ENCODE data around the gene RNH1.

The RNH1 gene

DNA sequence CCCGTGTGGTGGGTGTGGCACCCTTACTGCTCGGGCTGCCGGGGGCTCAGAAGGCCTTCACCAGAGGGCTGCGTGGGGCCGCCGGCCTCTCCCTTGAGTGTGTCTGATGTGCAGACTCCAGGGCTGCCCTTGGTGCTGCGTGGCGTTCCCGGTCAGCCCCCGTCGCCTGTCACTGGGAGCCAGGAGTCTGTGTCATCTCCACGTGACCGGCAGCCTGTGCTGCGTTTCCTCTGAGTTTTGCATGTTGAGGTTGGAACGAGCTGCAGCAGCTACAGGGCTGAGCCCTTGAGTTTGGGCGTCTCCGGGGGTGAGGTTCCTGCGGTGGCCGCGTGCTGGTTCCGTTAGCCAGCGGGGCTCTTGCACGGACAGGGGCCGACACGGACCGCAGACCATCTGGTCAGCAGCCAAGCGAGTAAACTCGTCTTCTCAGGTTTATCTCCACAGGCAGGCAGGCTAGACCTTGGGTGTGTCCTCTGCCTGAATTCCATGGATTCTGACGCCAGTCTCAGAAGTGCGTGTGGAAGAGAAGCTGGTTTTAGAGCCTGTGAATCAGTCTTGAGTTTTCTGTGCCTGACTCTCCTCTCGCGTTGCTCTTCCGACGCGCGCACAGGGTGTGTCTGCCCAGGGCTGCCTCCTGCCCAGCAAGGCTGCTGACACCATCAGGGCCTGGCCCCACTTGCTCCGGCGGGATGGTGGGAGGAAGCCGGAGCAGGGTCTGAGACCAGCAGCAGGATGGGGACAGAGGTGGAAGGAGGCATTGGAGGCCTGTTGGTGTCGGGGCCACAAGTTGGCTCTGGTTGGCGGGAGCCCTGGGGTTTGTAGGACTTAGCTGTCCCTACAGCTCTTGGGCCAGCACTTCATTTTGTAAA is 46.5 kb downstream of the RNH1 start:
- Mint-ChIP-seq H3K27me3 (no peaks in the 10 kb centered on the region), H3K9me3 (no peaks in the 10 kb centered on the region), H3K27ac (peak overlapping the region; percentile 80), H3K4me1 (peaks cover 21% of the 10 kb centered on the region), H3K4me3 (peak overlapping the region; percentile 68), H3K36me3 (peaks cover 2% of the 10 kb centered on the region)
- ATAC-seq (ENCODE audit: low read depth) (peak; percentile 77), DNase-seq (ENCODE audit: low spot score in 2 of 2) (no peak)

DNA sequence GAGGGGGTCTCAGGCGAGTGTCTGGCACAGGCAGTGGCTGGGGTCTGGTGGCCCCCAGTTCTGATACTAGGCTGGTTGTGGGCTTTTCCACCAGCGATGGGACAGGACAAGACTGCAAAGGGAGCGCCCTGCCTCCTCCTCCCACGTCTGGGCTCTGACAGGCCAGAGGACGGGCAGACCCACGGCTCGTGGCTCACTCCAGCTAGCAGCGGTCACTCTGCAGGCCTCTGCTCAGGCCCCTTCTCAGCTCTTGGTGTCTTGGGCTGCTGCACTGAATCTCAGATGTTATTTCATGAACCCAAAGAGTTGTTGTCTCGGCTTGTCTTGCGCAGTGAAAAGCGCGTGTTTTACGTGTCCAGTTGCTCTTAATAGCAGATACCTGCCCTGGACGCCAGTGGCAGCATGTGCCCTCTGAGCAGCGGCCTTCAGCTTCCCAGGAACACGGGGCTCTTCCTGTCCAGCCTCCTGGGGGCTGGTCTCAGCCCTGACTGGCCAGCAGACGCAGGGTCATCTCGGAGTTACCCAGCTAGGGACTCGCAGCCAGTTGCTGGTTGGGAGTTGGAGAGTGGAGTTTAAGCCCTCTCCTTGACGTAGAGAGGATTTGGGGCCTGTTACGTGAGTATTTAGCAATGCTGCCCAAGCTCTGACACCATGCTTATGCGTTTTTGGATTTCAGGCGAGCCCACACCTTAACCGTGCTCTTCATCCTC is 47.4 kb downstream of the RNH1 start:
- DNase-seq (ENCODE audit: low spot score in 2 of 2) = no peak
- no peak for ATAC-seq (ENCODE audit: low read depth)
- peaks cover 2% of the 10 kb centered on the region for H3K36me3 Mint-ChIP-seq
- H3K4me1 Mint-ChIP-seq = peaks cover 24% of the 10 kb centered on the region
- peak overlapping the region; percentile 68 for H3K4me3 Mint-ChIP-seq
- no peaks in the 10 kb centered on the region for H3K27me3 Mint-ChIP-seq
- peak overlapping the region; percentile 80 for H3K27ac Mint-ChIP-seq
- no peaks in the 10 kb centered on the region for H3K9me3 Mint-ChIP-seq

DNA sequence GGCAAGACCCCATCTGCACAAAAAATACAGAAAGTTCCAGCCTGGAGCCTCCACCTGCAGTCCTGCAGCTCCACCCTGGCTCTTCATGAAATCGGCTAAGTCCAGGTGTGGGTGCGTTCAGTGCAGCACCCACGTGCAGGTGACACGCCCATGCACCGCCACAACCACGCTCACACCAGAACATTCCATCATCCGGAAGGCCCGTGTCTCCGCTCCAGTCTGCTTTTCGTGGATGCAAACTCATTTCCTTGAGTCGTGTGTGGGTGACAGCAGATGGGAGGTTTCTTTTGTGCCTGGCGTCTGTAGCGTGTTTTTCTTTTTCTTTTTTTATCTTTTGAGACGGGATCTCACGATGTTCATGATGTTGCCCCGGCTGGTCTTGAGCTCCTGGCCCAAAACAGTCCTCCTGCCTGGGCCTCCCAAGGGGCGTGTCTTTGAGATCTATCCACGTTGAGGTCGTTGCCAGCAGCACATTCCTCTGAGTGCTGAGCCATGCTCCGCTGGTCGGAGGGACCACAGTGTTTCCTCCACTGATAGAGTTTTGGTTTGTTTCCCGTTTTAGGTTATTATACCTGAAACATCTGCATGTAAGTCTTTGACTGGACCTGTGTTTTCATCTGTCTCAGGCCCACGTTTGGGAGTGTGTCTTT is 49.8 kb downstream of the RNH1 start:
- DNase-seq (ENCODE audit: low spot score in 2 of 2) (no peak), ATAC-seq (ENCODE audit: low read depth) (peak; percentile 54)
- H3K4me1 Mint-ChIP-seq = peaks cover 28% of the 10 kb centered on the region
- peak overlapping the region; percentile 69 for H3K4me3 Mint-ChIP-seq
- H3K27me3 Mint-ChIP-seq = no peaks in the 10 kb centered on the region
- H3K36me3 Mint-ChIP-seq = peaks cover 5% of the 10 kb centered on the region
- H3K27ac Mint-ChIP-seq = peak overlapping the region; percentile 73
- H3K9me3 Mint-ChIP-seq = no peaks in the 10 kb centered on the region

DNA sequence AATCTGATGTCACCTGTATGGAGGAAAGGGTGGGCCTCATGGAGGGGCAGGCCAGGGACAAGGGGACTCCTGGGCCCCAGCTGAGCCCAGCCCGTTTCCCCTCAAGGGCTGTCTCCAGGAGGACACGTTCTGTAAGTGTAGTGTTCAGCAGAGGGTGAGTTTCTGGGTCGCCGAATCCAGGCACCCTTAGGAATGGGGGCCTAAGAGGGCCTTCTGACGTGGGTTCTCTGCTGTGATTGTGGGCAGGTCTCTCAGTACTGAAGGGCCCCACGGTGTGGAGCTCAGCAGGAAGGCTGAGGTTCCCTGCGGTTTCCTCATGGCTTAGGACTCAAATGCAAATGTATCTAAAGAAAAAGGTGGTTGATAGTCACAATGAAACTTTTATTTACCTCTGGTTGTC is 50.5 kb downstream of the RNH1 start:
- H3K27me3 Mint-ChIP-seq = no peaks in the 10 kb centered on the region
- peaks cover 5% of the 10 kb centered on the region for H3K36me3 Mint-ChIP-seq
- peak overlapping the region; percentile 73 for H3K27ac Mint-ChIP-seq
- H3K9me3 Mint-ChIP-seq = no peaks in the 10 kb centered on the region
- ATAC-seq (ENCODE audit: low read depth) (peak; percentile 70), DNase-seq (ENCODE audit: low spot score in 2 of 2) (no peak)
- H3K4me1 Mint-ChIP-seq = peaks cover 31% of the 10 kb centered on the region
- H3K4me3 Mint-ChIP-seq = peak overlapping the region; percentile 56

DNA sequence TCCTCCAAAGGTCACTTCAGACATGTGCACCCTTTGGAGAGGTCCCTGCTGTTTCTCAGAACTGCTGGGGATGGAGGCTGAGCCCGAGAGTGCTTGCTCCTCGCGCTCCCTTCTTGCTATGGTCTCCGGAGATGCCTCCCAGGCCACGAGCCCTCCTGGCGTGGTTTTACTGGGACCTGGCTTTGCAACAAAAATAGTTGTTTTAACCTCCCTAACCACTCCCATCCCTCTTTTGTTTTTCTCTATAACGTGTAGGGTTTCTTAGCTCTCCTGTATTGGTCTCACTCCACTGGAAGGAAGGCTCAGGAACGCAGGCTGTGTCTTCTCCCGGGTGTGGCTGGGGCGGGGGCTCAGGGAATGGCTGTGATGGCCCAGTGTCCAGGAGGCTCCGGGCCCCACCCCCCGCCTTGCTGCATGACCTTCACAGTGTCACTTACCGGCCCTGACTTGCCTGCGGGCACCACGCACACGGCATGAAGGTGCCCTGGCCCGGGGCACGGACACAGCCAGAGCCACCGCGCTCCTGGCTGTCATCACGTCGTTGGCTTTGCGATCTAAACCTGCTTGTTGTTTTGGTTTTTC is 51.4 kb downstream of the RNH1 start:
- ATAC-seq (ENCODE audit: low read depth) (no peak), DNase-seq (ENCODE audit: low spot score in 2 of 2) (no peak)
- Mint-ChIP-seq H3K27ac (peak overlapping the region; percentile 38), H3K4me3 (no peak overlapping the region), H3K9me3 (no peaks in the 10 kb centered on the region), H3K36me3 (peaks cover 5% of the 10 kb centered on the region), H3K4me1 (peaks cover 35% of the 10 kb centered on the region), H3K27me3 (no peaks in the 10 kb centered on the region)

DNA sequence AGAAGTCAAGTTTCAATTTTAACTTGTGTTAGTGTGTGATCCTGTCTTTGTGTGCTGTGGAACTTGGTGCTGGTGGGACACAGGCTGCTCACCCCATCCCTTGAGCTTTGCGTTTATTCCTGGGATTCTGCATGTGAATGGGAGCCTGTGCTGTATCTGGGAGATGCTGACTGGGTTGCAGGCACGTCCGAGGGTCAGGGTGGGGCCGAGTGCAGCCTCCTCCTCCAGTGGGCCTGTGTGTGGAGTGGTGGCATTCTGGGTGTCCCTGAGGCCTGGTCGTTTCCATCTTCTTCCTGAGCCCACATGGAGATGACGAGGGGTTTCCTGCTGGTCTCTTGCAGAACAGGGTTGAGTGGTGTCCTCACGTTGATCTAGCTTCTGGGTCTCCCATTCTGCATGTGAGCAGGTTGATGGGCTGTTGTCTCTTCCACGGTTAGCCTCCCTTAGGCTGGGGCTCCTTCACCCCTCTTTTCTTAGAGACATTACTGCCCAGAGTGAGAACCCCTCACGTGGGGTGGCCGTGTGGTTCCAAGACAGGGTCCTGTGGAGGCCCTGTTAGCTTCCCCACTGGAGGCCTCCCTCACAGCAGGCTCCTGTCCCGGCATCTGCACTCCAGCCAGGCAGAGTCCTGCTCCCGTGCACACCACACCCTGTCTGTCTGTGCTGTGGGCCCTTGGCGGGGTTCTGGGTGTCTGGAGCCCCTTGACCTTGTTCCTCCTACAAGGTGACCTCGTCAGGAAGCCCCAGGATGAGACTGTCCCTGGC is 52.1 kb downstream of the RNH1 start:
- Mint-ChIP-seq H3K27me3 (no peaks in the 10 kb centered on the region), H3K27ac (peak overlapping the region; percentile 38), H3K36me3 (peaks cover 4% of the 10 kb centered on the region), H3K4me1 (peaks cover 35% of the 10 kb centered on the region), H3K9me3 (no peaks in the 10 kb centered on the region), H3K4me3 (no peak overlapping the region)
- DNase-seq (ENCODE audit: low spot score in 2 of 2) = no peak
- ATAC-seq (ENCODE audit: low read depth) = no peak

DNA sequence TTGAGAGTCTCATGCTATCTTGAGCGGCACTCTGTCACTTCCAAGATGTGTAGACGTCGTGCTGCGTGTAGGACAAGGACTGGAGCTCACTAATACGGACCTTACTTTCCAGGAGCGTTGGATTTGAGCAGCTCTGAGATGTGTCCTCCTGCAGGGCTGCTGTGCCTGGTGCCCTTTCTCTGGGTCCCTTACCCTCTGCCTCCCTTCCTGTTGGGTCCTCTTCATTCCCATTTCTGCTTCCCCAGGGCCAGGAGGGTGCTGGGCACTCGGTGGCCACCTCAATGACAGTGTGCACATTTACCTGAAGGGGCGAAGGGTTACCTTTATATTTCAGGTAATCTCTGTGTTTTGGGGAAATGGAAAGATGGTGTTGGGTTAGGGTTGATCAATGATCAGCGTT is 53.0 kb downstream of the RNH1 start:
- Mint-ChIP-seq H3K4me1 (peaks cover 35% of the 10 kb centered on the region), H3K27ac (no peak overlapping the region), H3K27me3 (no peaks in the 10 kb centered on the region), H3K4me3 (no peak overlapping the region), H3K9me3 (no peaks in the 10 kb centered on the region), H3K36me3 (peaks cover 4% of the 10 kb centered on the region)
- no peak for DNase-seq (ENCODE audit: low spot score in 2 of 2)
- no peak for ATAC-seq (ENCODE audit: low read depth)

DNA sequence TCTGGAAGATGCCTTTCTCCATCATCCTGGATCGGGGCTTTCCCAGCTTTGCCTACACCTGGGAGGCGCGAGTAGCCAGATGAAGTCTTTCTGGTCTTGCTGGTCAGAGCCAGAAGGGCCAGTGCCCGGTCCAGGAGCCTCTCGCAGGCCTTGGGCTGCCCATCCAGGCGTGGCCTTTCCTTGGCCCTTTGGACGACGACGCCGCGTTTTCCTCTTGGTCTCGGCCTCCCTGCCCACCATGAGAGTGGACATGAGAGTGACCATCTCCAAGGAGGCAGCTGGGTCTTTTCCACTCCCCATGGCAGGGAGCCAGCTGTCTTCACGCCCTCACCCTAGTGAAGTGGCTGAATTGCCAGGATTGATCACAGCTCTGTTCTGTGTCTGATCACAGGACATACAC is 53.5 kb downstream of the RNH1 start:
- no peak overlapping the region for H3K4me3 Mint-ChIP-seq
- H3K27ac Mint-ChIP-seq = no peak overlapping the region
- ATAC-seq (ENCODE audit: low read depth) (no peak), DNase-seq (ENCODE audit: low spot score in 2 of 2) (no peak)
- peaks cover 38% of the 10 kb centered on the region for H3K4me1 Mint-ChIP-seq
- no peaks in the 10 kb centered on the region for H3K9me3 Mint-ChIP-seq
- H3K27me3 Mint-ChIP-seq = no peaks in the 10 kb centered on the region
- H3K36me3 Mint-ChIP-seq = peaks cover 4% of the 10 kb centered on the region

DNA sequence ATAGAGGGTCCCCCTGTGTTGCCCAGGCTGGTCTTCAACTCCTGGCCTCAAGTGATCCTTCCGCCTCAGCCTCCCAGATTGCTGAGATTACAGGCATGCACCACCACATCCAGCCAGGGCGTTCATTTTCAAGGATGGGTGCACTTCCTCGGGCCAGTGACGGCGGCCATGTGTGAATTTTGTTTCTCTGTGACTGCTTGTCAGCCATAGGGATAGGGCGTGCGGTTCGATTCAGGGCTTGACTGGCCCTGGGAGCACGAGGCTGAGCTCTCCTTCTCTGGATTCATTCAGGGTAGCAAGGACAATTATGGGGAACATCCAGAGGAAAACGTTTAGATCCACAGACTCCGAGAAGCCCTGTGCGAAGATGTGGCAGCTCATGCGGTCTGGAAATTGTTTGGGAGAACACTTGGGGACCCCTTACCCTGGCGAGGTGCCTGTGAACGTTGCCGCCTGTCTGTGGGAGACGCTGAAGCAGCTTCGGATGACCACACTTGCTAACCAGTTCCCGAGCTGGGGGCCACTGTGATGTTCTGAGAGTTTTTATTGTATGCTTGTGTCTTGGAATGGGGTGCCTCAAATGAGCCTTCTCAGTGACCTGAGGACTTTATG is 54.0 kb downstream of the RNH1 start:
- DNase-seq (ENCODE audit: low spot score in 2 of 2) (no peak), ATAC-seq (ENCODE audit: low read depth) (no peak)
- no peak overlapping the region for H3K27ac Mint-ChIP-seq
- H3K4me3 Mint-ChIP-seq = no peak overlapping the region
- H3K9me3 Mint-ChIP-seq = no peaks in the 10 kb centered on the region
- H3K36me3 Mint-ChIP-seq = peaks cover 4% of the 10 kb centered on the region
- no peaks in the 10 kb centered on the region for H3K27me3 Mint-ChIP-seq
- H3K4me1 Mint-ChIP-seq = peaks cover 40% of the 10 kb centered on the region

DNA sequence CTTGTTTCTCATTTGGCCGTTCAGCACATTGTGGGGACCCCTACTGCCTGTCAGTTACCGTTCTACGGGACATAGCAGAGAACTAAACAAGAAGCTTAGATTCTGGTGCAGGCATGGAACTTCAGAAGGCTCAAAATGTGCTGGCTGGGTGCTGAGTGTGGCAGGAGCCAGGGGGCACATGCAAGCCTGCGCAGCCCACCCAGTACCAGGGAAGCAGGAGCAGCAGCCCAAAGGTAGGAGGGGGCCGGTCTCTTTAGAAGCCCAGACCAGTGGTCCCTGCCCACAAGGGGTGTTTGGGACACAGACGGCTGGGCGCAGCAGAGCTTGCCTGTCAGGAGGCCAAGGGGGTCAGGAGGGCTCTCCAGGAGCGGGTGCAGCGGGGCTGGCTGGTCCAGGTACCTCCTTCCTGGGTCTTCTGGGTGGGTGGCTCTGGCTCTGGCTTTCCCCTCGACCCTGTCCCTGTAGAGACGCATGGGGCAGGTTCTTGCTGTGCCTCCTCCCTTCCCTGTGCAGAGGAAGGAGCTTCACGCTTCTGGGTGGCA is 54.8 kb downstream of the RNH1 start:
- H3K4me3 Mint-ChIP-seq = no peak overlapping the region
- H3K36me3 Mint-ChIP-seq = peaks cover 4% of the 10 kb centered on the region
- ATAC-seq (ENCODE audit: low read depth) (no peak), DNase-seq (ENCODE audit: low spot score in 2 of 2) (no peak)
- H3K9me3 Mint-ChIP-seq = no peaks in the 10 kb centered on the region
- peaks cover 33% of the 10 kb centered on the region for H3K4me1 Mint-ChIP-seq
- no peaks in the 10 kb centered on the region for H3K27me3 Mint-ChIP-seq
- no peak overlapping the region for H3K27ac Mint-ChIP-seq

DNA sequence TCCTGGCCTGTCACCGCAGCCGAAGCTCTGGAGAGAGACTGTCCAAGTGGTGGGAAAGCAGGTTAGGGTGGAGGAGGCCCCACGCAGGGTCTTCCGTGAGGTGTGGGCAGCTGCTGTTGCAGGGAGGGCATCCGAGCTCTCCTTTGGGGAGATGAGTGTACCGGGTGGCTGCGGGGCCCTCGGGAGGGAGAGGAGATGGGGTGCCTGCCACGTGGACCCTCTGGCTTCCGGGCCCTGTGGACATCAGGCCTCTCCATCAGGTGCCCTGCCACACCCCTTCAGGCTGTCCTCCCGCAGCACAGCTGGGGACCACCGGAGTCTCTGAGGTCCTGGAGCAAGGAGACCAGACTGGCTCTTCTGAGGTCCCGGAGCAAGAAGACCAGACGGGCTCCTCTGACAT is 55.3 kb downstream of the RNH1 start:
- ATAC-seq (ENCODE audit: low read depth) (no peak), DNase-seq (ENCODE audit: low spot score in 2 of 2) (no peak)
- no peaks in the 10 kb centered on the region for H3K27me3 Mint-ChIP-seq
- no peak overlapping the region for H3K4me3 Mint-ChIP-seq
- H3K9me3 Mint-ChIP-seq = no peaks in the 10 kb centered on the region
- H3K27ac Mint-ChIP-seq = no peak overlapping the region
- H3K36me3 Mint-ChIP-seq = peaks cover 4% of the 10 kb centered on the region
- H3K4me1 Mint-ChIP-seq = peaks cover 28% of the 10 kb centered on the region

DNA sequence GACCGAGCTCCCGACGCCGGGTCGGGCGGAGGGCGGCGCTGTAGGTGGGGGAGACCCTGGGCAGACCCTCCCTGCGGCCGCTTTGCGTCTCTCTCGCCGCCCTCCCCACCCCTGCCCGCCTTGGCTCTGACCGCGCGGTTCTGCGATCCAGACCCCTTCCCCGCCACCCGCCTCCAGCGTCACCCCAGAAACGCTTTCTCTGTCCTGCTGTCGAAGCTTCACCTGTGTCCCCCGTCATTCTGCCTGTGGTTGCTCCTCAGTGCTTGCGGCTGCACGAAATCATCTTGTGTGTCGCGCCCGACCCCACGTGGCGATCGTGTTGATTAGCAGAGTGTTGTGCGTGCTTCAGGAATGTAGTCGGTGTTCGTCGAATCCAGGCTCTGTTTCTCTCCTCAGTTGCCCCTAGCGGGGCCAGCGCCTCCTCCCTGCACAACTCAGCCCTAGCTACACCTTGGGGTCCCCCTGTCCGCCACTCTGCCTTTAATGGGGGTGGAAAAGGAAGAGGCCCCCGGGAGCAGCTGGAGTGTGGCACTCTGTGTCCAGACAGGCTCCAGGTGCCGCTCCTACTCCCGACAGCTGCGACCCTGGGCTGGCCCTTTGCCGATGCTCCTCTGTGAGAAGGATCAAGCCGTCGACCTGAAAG is 56.1 kb downstream of the RNH1 start:
- peak; percentile 62 for DNase-seq (ENCODE audit: low spot score in 2 of 2)
- peaks cover 4% of the 10 kb centered on the region for H3K36me3 Mint-ChIP-seq

More for the DNA sequence above, 56.1 kb downstream of the RNH1 start:
- peak; percentile 43 for ATAC-seq (ENCODE audit: low read depth)
- H3K4me1 Mint-ChIP-seq = peaks cover 23% of the 10 kb centered on the region
- peak overlapping the region; percentile 93 for H3K4me3 Mint-ChIP-seq
- no peaks in the 10 kb centered on the region for H3K27me3 Mint-ChIP-seq
- peak overlapping the region; percentile 89 for H3K27ac Mint-ChIP-seq
- H3K9me3 Mint-ChIP-seq = no peaks in the 10 kb centered on the region
